Measurements from ENCODE around the gene FAM181A. TPM values are rescaled to one million over a fixed set of nuclear protein-coding genes. Genes with fewer than 3 reads are reported as not detected.
A peak's percentile ranks its signal among the peaks of the same experiment; 100 is the strongest.

The FAM181A gene
- total and polyA plus RNA-seq, 10 of the 15 experiments (the other 5 are each of a cell fraction or from before 2014, with no cell fraction given), result not detected

DNA sequence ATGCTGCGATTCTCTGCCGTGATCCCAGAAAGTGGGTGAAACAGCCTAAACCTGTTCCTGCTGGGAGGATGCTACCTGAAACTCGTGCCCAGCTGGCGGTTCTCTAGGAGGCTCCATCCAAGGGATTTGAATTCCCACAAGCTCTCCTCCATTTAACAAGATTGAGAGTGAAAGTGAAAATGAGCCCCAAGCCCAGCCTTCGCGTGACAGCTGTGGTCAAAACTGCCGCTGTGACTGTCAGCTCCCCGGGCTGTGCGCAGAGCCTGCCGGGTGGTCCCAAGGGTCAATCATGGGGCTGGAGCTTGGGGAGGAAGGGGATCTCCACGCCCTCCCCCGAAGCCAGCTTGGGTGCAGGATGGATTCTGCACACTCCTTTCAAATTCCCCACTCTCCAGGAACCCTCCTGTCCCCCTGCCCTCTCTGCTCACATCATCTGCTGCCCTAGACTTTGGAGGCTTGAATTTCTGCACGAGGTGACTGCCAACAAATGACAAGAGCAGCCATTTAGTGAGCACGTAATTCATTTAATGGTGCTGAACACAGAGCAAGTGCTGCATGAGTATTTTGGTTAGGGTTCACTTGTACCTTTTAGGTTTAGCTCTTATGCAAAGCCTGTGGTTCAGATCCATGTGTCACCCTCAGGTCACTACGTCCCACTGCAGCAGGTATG, 44.0 kb downstream of the FAM181A start (continued):
- no peak for TF ChIP-seq KDM1A (IDR thresholded peaks at IDR 0.05; ENCODE audit: borderline replicate concordance)
- TF ChIP-seq, protein P1, sequence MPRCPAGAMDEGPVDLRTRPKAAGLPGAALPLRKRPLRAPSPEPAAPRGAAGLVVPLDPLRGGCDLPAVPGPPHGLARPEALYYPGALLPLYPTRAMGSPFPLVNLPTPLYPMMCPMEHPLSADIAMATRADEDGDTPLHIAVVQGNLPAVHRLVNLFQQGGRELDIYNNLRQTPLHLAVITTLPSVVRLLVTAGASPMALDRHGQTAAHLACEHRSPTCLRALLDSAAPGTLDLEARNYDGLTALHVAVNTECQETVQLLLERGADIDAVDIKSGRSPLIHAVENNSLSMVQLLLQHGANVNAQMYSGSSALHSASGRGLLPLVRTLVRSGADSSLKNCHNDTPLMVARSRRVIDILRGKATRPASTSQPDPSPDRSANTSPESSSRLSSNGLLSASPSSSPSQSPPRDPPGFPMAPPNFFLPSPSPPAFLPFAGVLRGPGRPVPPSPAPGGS (IDR thresholded peaks at IDR 0.05; ENCODE audit: borderline replicate concordance, insufficient read depth, low read depth, low read length, poor library complexity, severe bottlenecking), result peak; percentile 31
- TF ChIP-seq, protein P2, sequence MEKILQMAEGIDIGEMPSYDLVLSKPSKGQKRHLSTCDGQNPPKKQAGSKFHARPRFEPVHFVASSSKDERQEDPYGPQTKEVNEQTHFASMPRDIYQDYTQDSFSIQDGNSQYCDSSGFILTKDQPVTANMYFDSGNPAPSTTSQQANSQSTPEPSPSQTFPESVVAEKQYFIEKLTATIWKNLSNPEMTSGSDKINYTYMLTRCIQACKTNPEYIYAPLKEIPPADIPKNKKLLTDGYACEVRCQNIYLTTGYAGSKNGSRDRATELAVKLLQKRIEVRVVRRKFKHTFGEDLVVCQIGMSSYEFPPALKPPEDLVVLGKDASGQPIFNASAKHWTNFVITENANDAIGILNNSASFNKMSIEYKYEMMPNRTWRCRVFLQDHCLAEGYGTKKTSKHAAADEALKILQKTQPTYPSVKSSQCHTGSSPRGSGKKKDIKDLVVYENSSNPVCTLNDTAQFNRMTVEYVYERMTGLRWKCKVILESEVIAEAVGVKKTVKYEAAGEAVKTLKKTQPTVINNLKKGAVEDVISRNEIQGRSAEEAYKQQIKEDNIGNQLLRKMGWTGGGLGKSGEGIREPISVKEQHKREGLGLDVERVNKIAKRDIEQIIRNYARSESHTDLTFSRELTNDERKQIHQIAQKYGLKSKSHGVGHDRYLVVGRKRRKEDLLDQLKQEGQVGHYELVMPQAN (conservative IDR thresholded peaks at IDR 0.05), result no peak; the same call in 1 of the 2 replicates
- TF ChIP-seq POLR2A (IDR thresholded peaks at IDR 0.05; ENCODE audit: low read depth, low read length), result peak; percentile 55
- TF ChIP-seq, protein P3, sequence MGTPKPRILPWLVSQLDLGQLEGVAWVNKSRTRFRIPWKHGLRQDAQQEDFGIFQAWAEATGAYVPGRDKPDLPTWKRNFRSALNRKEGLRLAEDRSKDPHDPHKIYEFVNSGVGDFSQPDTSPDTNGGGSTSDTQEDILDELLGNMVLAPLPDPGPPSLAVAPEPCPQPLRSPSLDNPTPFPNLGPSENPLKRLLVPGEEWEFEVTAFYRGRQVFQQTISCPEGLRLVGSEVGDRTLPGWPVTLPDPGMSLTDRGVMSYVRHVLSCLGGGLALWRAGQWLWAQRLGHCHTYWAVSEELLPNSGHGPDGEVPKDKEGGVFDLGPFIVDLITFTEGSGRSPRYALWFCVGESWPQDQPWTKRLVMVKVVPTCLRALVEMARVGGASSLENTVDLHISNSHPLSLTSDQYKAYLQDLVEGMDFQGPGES (IDR thresholded peaks at IDR 0.05), result peak; percentile 6; the same call in 1 of the 2 replicates
- no peak for TF ChIP-seq KAT2A (conservative IDR thresholded peaks at IDR 0.05; ENCODE audit: control insufficient read depth, low read depth, low read length)
- TF ChIP-seq ZNF274 (IDR thresholded peaks at IDR 0.05; ENCODE audit: insufficient read depth, insufficient read length), result no peak
- peak; percentile 50 for TF ChIP-seq JUNB (IDR thresholded peaks at IDR 0.05)
- no peak for TF ChIP-seq ZNF24 (IDR thresholded peaks at IDR 0.05)
- TF ChIP-seq, protein P4, sequence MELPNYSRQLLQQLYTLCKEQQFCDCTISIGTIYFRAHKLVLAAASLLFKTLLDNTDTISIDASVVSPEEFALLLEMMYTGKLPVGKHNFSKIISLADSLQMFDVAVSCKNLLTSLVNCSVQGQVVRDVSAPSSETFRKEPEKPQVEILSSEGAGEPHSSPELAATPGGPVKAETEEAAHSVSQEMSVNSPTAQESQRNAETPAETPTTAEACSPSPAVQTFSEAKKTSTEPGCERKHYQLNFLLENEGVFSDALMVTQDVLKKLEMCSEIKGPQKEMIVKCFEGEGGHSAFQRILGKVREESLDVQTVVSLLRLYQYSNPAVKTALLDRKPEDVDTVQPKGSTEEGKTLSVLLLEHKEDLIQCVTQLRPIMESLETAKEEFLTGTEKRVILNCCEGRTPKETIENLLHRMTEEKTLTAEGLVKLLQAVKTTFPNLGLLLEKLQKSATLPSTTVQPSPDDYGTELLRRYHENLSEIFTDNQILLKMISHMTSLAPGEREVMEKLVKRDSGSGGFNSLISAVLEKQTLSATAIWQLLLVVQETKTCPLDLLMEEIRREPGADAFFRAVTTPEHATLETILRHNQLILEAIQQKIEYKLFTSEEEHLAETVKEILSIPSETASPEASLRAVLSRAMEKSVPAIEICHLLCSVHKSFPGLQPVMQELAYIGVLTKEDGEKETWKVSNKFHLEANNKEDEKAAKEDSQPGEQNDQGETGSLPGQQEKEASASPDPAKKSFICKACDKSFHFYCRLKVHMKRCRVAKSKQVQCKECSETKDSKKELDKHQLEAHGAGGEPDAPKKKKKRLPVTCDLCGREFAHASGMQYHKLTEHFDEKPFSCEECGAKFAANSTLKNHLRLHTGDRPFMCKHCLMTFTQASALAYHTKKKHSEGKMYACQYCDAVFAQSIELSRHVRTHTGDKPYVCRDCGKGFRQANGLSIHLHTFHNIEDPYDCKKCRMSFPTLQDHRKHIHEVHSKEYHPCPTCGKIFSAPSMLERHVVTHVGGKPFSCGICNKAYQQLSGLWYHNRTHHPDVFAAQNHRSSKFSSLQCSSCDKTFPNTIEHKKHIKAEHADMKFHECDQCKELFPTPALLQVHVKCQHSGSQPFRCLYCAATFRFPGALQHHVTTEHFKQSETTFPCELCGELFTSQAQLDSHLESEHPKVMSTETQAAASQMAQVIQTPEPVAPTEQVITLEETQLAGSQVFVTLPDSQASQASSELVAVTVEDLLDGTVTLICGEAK (IDR thresholded peaks at IDR 0.05; ENCODE audit: borderline replicate concordance), result no peak
- no peak for TF ChIP-seq PAX8 (IDR thresholded peaks at IDR 0.05)
- TF ChIP-seq LARP7 (IDR thresholded peaks at IDR 0.05), result 0 out of 2 replicates have a peak, but pooled peaks have one; percentile 34
- TF ChIP-seq, protein P5, sequence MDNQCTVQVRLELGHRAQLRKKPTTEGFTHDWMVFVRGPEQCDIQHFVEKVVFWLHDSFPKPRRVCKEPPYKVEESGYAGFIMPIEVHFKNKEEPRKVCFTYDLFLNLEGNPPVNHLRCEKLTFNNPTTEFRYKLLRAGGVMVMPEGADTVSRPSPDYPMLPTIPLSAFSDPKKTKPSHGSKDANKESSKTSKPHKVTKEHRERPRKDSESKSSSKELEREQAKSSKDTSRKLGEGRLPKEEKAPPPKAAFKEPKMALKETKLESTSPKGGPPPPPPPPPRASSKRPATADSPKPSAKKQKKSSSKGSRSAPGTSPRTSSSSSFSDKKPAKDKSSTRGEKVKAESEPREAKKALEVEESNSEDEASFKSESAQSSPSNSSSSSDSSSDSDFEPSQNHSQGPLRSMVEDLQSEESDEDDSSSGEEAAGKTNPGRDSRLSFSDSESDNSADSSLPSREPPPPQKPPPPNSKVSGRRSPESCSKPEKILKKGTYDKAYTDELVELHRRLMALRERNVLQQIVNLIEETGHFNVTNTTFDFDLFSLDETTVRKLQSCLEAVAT (IDR thresholded peaks at IDR 0.05), result peak; percentile 71; the same call in 1 of the 2 replicates
- no peak for TF ChIP-seq SREBF2 (IDR thresholded peaks at IDR 0.05; ENCODE audit: low read length)
- peak; percentile 99 for TF ChIP-seq POU2F2 (IDR thresholded peaks at IDR 0.05; ENCODE audit: borderline replicate concordance, low read depth, low read length)
- TF ChIP-seq BACH1 (IDR thresholded peaks at IDR 0.05; ENCODE audit: borderline replicate concordance), result peak; percentile 22; the same call in 1 of the 2 replicates
- TF ChIP-seq, protein P6, sequence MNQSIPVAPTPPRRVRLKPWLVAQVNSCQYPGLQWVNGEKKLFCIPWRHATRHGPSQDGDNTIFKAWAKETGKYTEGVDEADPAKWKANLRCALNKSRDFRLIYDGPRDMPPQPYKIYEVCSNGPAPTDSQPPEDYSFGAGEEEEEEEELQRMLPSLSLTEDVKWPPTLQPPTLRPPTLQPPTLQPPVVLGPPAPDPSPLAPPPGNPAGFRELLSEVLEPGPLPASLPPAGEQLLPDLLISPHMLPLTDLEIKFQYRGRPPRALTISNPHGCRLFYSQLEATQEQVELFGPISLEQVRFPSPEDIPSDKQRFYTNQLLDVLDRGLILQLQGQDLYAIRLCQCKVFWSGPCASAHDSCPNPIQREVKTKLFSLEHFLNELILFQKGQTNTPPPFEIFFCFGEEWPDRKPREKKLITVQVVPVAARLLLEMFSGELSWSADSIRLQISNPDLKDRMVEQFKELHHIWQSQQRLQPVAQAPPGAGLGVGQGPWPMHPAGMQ (IDR thresholded peaks at IDR 0.05; ENCODE audit: borderline replicate concordance), result no peak
- no peak for TF ChIP-seq HDAC6 (IDR thresholded peaks at IDR 0.05; ENCODE audit: unreplicated experiment)
